HFF-Myc (cell line): ENCODE data around the gene SH3BGRL3.
"Not testable (repeated sequence)": the region's sequence is repeated elsewhere in the genome, so short reads cannot be mapped to it uniquely, and the experiment has no call there.

ENCODE experiments used
- DNase-seq: peaks from one replicate; pipeline ENCODE4 v3.0.0-alpha.2; 2011; ENCODE audit warnings: low read depth; ENCODE audit errors: extremely low read depth
- H3K4me3 ChIP-seq: replicated peaks from 2 replicates; pipeline ENCODE4 v1.5.1; 2011; ENCODE audit warnings: low read depth, mild to moderate bottlenecking, control low read depth, low read length
- TF ChIP-seq, protein P1 (sequence below): IDR thresholded peaks from 2 replicates; pipeline ENCODE4 v1.5.1; 2012; ENCODE audit warnings: mild to moderate bottlenecking, low read depth, low read length, control low read depth; ENCODE audit errors: missing control alignments

Gene SH3BGRL3

DNA sequence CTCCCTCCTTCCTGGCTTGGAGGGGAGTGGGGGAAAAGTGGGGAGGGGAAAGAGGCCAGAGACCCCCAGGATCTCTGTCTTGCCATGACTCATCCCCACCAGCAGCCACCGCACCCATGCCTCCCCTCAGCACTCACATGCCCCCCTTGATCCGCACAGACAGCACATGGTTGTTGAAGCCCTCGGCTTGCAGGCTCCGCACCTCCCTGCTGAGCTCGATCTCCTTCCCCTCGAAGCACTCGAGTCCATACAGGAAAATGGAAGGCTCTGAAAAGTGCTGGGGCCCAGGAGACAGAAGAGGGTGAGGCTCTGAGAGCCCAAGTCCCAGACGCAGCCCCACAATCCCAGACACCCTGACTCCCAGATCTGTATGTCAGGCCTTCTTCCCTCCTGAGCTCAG is 48.7 kb downstream of the SH3BGRL3 start:
- TF ChIP-seq, protein P1, sequence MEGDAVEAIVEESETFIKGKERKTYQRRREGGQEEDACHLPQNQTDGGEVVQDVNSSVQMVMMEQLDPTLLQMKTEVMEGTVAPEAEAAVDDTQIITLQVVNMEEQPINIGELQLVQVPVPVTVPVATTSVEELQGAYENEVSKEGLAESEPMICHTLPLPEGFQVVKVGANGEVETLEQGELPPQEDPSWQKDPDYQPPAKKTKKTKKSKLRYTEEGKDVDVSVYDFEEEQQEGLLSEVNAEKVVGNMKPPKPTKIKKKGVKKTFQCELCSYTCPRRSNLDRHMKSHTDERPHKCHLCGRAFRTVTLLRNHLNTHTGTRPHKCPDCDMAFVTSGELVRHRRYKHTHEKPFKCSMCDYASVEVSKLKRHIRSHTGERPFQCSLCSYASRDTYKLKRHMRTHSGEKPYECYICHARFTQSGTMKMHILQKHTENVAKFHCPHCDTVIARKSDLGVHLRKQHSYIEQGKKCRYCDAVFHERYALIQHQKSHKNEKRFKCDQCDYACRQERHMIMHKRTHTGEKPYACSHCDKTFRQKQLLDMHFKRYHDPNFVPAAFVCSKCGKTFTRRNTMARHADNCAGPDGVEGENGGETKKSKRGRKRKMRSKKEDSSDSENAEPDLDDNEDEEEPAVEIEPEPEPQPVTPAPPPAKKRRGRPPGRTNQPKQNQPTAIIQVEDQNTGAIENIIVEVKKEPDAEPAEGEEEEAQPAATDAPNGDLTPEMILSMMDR = no peak

DNA sequence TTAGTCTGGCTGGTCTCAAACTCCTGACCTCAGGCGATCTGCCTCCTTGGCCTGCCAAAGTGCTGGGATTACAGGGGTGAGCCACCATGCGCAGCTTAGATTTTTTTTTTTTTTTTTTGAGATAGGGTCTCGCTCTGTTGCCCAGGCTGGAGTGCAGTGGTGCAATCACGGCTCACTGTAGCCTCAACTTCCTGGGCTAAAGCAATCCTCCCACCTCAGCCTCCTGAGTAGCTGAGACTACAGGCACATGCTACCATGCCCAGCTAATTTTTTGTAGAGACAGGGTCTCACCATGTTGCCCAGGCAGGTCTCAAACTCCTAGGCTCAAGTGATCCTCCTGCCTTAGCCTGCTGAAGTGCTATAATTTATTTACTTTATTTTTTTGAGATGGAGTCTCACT is 49.5 kb downstream of the SH3BGRL3 start:
- DNase-seq, H3K4me3 ChIP-seq: not testable (repeated sequence)

More for the DNA sequence above, 48.7 kb downstream of the SH3BGRL3 start:
- no peak for DNase-seq
- no peak overlapping the region for H3K4me3 ChIP-seq

DNA sequence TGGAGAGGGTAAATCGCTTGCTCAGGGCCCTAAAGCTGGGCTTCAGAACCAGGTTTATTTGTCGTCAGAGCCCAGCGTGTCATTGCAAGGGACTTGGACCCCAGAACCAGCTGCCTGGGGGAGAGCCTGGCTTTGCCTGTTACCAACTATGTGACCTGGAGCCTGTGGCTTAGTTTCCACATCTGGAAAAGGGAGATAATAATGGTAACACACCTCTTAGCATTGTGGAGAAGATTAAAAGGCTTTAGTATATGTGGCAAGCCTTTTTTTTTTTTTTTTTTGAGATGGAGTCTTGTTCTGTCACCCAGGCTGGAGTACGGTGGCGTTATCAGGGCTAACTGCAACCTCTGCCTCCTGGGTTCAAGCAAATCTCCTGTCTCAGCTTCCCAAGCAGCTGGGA is 50.4 kb downstream of the SH3BGRL3 start:
- no peak for DNase-seq
- no peak overlapping the region for H3K4me3 ChIP-seq
- TF ChIP-seq, protein P1 = no peak
